NB4 (cell line): ENCODE data around the gene TRAM2.

ENCODE experiments used
- MYC ChIP-seq: IDR thresholded peaks from 2 replicates; pipeline ENCODE4 v1.6.1; 2011; ENCODE audit warnings: low read depth, low read length
- POLR2A ChIP-seq: IDR thresholded peaks from 2 replicates; pipeline ENCODE4 v1.6.1; 2011; ENCODE audit warnings: mild to moderate bottlenecking; ENCODE audit not compliant: insufficient read length; ENCODE audit errors: extremely low read depth
- TF ChIP-seq, protein P1 (sequence below): IDR thresholded peaks from one replicate; pipeline ENCODE4 v1.5.1; 2012; ENCODE audit warnings: low read depth, low read length
- TF ChIP-seq, protein P2 (sequence below): IDR thresholded peaks from 2 replicates; pipeline ENCODE4 v1.6.1; 2011; ENCODE audit warnings: low read depth, low read length

DNA sequence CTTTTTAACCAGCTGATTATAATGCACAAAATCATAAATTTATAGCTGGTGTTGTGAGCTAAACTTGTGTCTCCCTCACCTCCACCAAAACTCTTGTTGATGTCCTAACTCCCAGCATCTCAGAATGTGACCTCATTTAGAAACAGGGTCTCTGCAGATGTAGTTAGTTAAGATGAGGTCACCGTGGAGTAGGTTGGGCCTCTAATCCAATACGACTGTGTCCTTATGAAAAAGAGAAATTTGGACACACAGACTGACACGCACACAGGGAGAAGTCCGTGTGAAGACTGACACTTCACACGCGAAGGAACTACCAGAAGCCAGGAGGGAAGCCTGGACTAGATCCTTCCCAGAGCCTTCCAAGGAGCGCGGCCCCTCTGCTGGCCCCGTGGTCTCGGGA, 46.5 kb downstream of the TRAM2 start:
- TF ChIP-seq POLR2A (no peak), MYC (no peak)
- TF ChIP-seq, protein P1, sequence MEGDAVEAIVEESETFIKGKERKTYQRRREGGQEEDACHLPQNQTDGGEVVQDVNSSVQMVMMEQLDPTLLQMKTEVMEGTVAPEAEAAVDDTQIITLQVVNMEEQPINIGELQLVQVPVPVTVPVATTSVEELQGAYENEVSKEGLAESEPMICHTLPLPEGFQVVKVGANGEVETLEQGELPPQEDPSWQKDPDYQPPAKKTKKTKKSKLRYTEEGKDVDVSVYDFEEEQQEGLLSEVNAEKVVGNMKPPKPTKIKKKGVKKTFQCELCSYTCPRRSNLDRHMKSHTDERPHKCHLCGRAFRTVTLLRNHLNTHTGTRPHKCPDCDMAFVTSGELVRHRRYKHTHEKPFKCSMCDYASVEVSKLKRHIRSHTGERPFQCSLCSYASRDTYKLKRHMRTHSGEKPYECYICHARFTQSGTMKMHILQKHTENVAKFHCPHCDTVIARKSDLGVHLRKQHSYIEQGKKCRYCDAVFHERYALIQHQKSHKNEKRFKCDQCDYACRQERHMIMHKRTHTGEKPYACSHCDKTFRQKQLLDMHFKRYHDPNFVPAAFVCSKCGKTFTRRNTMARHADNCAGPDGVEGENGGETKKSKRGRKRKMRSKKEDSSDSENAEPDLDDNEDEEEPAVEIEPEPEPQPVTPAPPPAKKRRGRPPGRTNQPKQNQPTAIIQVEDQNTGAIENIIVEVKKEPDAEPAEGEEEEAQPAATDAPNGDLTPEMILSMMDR, result no peak
- TF ChIP-seq, protein P2, sequence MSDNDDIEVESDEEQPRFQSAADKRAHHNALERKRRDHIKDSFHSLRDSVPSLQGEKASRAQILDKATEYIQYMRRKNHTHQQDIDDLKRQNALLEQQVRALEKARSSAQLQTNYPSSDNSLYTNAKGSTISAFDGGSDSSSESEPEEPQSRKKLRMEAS, result no peak
